Loucy (cell line): Measurements from ENCODE around the gene TXNRD2.

Experiments
- H2AFZ ChIP-seq: fragments of 200-600 bp; sonication (generic); 2 replicates; pipeline ENCODE4 v1.6.0; 2016; ENCODE audit warnings: antibody characterized with exemption, mild to moderate bottlenecking, low read length, moderate library complexity
- H3F3A ChIP-seq: fragments of 200-600 bp; 2 replicates; pipeline ENCODE4 v1.6.0; 2016; ENCODE audit warnings: antibody characterized with exemption, low read depth, mild to moderate bottlenecking
- H3K27me3 ChIP-seq: fragments of 200-600 bp; sonication (generic); 2 replicates; pipeline ENCODE4 v1.6.1; 2014; ENCODE audit warnings: low read length, mild to moderate bottlenecking; ENCODE audit not compliant: insufficient read depth, poor library complexity, severe bottlenecking
- H3K36me3 ChIP-seq: fragments of 200-600 bp; sonication (generic); 2 replicates; pipeline ENCODE4 v1.6.1; 2016; ENCODE audit warnings: low read length; ENCODE audit not compliant: insufficient read depth
- H3K4me1 ChIP-seq: fragments of 200-600 bp; sonication (generic); 2 replicates; pipeline ENCODE4 v1.5.1; 2014; ENCODE audit warnings: low read length, mild to moderate bottlenecking; ENCODE audit not compliant: insufficient read depth, poor library complexity, severe bottlenecking
- H3K4me2 ChIP-seq: fragments of 200-600 bp; sonication (generic); 2 replicates; pipeline ENCODE4 v1.6.0; 2014; ENCODE audit warnings: antibody characterized with exemption, low read length, low read depth, mild to moderate bottlenecking; ENCODE audit not compliant: poor library complexity, severe bottlenecking
- H3K4me3 ChIP-seq: fragments of 200-600 bp; sonication (generic); 2 replicates; pipeline ENCODE4 v1.5.1; 2014; ENCODE audit warnings: low read length, mild to moderate bottlenecking, mixed read lengths; ENCODE audit not compliant: poor library complexity, severe bottlenecking
- H3K79me2 ChIP-seq: fragments of 200-600 bp; sonication (generic); 2 replicates; pipeline ENCODE4 v1.6.1; 2014; ENCODE audit warnings: low read length; ENCODE audit not compliant: insufficient read depth
- H3K9ac ChIP-seq: fragments of 200-600 bp; sonication (generic); 2 replicates; pipeline ENCODE4 v1.6.0; 2014; ENCODE audit warnings: mild to moderate bottlenecking, low read depth, low read length, moderate library complexity; ENCODE audit not compliant: poor library complexity, severe bottlenecking
- H3K9me2 ChIP-seq: fragments of 200-600 bp; sonication (generic); replicated peaks from 2 replicates; pipeline ENCODE4 v1.6.1; 2016; ENCODE audit warnings: low read depth, low read length, mixed read lengths
- H3K9me3 ChIP-seq: fragments of 200-600 bp; sonication (generic); 2 replicates; pipeline ENCODE4 v1.6.1; 2014; ENCODE audit warnings: mild to moderate bottlenecking, antibody characterized with exemption, low read length, low read depth; ENCODE audit not compliant: insufficient read depth
- H4K20me1 ChIP-seq: fragments of 200-600 bp; sonication (generic); 2 replicates; pipeline ENCODE4 v1.6.0; 2014; ENCODE audit warnings: antibody characterized with exemption, low read length, mild to moderate bottlenecking; ENCODE audit not compliant: insufficient read depth, poor library complexity, severe bottlenecking
- CTCF ChIP-seq: fragments of 200-600 bp; sonication (generic); conservative IDR thresholded peaks from 2 replicates; pipeline ENCODE4 v1.5.1; 2014; ENCODE audit warnings: mild to moderate bottlenecking, antibody characterized with exemption, low read length
- EZH2phosphoT487 ChIP-seq: fragments of 200-600 bp; IDR thresholded peaks from 2 replicates; pipeline ENCODE4 v1.6.1; 2018; ENCODE audit warnings: antibody characterized with exemption, mild to moderate bottlenecking, moderate library complexity, borderline replicate concordance

TXNRD2 gene

GRCh38 chr22:19875531-19876313 lies 65.9 kb downstream of the TXNRD2 start:
- Histone ChIP-seq H2AFZ (no peak overlapping the region), H3K27me3 (no peaks in the 10 kb centered on the region), H3K4me2 (no peak overlapping the region), H3K9me2 (no peaks in the 10 kb centered on the region), H3K9me3 (no peaks in the 10 kb centered on the region), H4K20me1 (no peaks in the 10 kb centered on the region), H3K4me1 (peaks cover 4% of the 10 kb centered on the region), H3F3A (no peaks in the 10 kb centered on the region), H3K36me3 (no peaks in the 10 kb centered on the region), H3K79me2 (no peaks in the 10 kb centered on the region), H3K4me3 (no peak overlapping the region), H3K9ac (no peak overlapping the region)
- no peak for TF ChIP-seq CTCF
- TF ChIP-seq EZH2phosphoT487 = no peak

- no peak overlapping the region for H2AFZ ChIP-seq
- no peak for TF ChIP-seq CTCF
- H3K27me3 ChIP-seq = no peaks in the 10 kb centered on the region
- no peaks in the 10 kb centered on the region for H3K9me3 ChIP-seq
- no peaks in the 10 kb centered on the region for H3K36me3 ChIP-seq
- H4K20me1 ChIP-seq = no peaks in the 10 kb centered on the region
- H3K9ac ChIP-seq = no peak overlapping the region
- H3K4me2 ChIP-seq = no peak overlapping the region
- no peaks in the 10 kb centered on the region for H3F3A ChIP-seq
- H3K9me2 ChIP-seq = no peaks in the 10 kb centered on the region
- no peaks in the 10 kb centered on the region for H3K79me2 ChIP-seq
- peaks cover 4% of the 10 kb centered on the region for H3K4me1 ChIP-seq
- H3K4me3 ChIP-seq = no peak overlapping the region
Observed at GRCh38 chr22:19875061-19875530, 66.5 kb downstream of the TXNRD2 start.

GRCh38 chr22:19874307-19875060 lies 67.1 kb downstream of the TXNRD2 start:
- TF ChIP-seq EZH2phosphoT487 (no peak), CTCF (no peak)
- no peak overlapping the region for H3K4me3 ChIP-seq
- H3K4me2 ChIP-seq = no peak overlapping the region
- no peak overlapping the region for H2AFZ ChIP-seq
- H3K36me3 ChIP-seq = no peaks in the 10 kb centered on the region
- H3K9ac ChIP-seq = no peak overlapping the region
- no peaks in the 10 kb centered on the region for H3K79me2 ChIP-seq
- H3F3A ChIP-seq = no peaks in the 10 kb centered on the region
- no peaks in the 10 kb centered on the region for H4K20me1 ChIP-seq
- H3K9me2 ChIP-seq = no peaks in the 10 kb centered on the region
- H3K9me3 ChIP-seq = no peaks in the 10 kb centered on the region
- H3K27me3 ChIP-seq = no peaks in the 10 kb centered on the region
- peaks cover 4% of the 10 kb centered on the region for H3K4me1 ChIP-seq
